ENCODE measurements around the gene SSC5D.

DNA sequence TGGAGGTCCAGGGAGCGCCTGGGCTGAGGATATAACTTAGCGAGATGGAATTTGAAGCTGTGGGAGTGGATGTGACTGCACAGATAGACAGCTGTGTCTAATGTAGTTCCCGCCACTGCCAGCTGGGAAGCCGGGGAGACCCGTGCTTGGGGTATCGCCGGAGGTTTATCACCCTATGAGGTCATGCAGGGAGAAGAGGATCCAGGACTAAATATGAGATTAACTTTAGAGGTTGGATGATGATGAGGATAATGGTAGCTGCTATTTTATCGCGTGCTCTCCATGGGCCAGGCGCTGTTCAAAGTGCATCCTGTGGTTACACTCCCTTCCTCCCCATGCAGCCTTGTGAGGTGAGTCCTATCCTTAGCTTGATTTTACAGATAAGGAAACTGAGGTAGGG is 19.9 kb downstream of the SSC5D start:
- TF ChIP-seq, protein P1, sequence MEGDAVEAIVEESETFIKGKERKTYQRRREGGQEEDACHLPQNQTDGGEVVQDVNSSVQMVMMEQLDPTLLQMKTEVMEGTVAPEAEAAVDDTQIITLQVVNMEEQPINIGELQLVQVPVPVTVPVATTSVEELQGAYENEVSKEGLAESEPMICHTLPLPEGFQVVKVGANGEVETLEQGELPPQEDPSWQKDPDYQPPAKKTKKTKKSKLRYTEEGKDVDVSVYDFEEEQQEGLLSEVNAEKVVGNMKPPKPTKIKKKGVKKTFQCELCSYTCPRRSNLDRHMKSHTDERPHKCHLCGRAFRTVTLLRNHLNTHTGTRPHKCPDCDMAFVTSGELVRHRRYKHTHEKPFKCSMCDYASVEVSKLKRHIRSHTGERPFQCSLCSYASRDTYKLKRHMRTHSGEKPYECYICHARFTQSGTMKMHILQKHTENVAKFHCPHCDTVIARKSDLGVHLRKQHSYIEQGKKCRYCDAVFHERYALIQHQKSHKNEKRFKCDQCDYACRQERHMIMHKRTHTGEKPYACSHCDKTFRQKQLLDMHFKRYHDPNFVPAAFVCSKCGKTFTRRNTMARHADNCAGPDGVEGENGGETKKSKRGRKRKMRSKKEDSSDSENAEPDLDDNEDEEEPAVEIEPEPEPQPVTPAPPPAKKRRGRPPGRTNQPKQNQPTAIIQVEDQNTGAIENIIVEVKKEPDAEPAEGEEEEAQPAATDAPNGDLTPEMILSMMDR (IDR thresholded peaks at IDR 0.05 in 2 of 3, conservative IDR thresholded peaks at IDR 0.05 in 1 of 3; ENCODE audit: control insufficient read depth in 2 of 3, extremely low read depth in 1 of 3, insufficient read depth in 1 of 3, low read depth in 3 of 3, low read length in 3 of 3), result no peak
- TF ChIP-seq ASH2L (IDR thresholded peaks at IDR 0.05; ENCODE audit: borderline replicate concordance, low read depth) (no peak), SPI1 (IDR thresholded peaks at IDR 0.05; ENCODE audit: borderline replicate concordance, insufficient read depth, low read depth, low read length) (no peak), STAT1 (conservative IDR thresholded peaks at IDR 0.05) (no peak), CHD4 (IDR thresholded peaks at IDR 0.05) (no peak), NR2F1 (conservative IDR thresholded peaks at IDR 0.05) (no peak), CHD2 (IDR thresholded peaks at IDR 0.05; ENCODE audit: borderline replicate concordance, low read depth, low read length) (no peak), CHD1 (IDR thresholded peaks at IDR 0.05; ENCODE audit: low read depth, low read length) (no peak), SMC3 (IDR thresholded peaks at IDR 0.05; ENCODE audit: borderline replicate concordance, low read length) (no peak), BHLHE40 (IDR thresholded peaks at IDR 0.05; ENCODE audit: borderline replicate concordance in 1 of 2, low read depth in 2 of 2, low read length in 1 of 2) (no peak), POLR2AphosphoS5 (IDR thresholded peaks at IDR 0.05; ENCODE audit: low read length) (no peak)
- TF ChIP-seq, protein P2, sequence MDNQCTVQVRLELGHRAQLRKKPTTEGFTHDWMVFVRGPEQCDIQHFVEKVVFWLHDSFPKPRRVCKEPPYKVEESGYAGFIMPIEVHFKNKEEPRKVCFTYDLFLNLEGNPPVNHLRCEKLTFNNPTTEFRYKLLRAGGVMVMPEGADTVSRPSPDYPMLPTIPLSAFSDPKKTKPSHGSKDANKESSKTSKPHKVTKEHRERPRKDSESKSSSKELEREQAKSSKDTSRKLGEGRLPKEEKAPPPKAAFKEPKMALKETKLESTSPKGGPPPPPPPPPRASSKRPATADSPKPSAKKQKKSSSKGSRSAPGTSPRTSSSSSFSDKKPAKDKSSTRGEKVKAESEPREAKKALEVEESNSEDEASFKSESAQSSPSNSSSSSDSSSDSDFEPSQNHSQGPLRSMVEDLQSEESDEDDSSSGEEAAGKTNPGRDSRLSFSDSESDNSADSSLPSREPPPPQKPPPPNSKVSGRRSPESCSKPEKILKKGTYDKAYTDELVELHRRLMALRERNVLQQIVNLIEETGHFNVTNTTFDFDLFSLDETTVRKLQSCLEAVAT (IDR thresholded peaks at IDR 0.05), result no peak
- TF ChIP-seq, protein P3, sequence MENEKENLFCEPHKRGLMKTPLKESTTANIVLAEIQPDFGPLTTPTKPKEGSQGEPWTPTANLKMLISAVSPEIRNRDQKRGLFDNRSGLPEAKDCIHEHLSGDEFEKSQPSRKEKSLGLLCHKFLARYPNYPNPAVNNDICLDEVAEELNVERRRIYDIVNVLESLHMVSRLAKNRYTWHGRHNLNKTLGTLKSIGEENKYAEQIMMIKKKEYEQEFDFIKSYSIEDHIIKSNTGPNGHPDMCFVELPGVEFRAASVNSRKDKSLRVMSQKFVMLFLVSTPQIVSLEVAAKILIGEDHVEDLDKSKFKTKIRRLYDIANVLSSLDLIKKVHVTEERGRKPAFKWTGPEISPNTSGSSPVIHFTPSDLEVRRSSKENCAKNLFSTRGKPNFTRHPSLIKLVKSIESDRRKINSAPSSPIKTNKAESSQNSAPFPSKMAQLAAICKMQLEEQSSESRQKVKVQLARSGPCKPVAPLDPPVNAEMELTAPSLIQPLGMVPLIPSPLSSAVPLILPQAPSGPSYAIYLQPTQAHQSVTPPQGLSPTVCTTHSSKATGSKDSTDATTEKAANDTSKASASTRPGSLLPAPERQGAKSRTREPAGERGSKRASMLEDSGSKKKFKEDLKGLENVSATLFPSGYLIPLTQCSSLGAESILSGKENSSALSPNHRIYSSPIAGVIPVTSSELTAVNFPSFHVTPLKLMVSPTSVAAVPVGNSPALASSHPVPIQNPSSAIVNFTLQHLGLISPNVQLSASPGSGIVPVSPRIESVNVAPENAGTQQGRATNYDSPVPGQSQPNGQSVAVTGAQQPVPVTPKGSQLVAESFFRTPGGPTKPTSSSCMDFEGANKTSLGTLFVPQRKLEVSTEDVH (IDR thresholded peaks at IDR 0.05; ENCODE audit: low read depth, partially characterized antibody), result no peak

All from GM12878 (cell line).